HepG2 (cell line): Measurements from ENCODE around the gene ALOXE3. TPM values are rescaled to one million over a fixed set of nuclear protein-coding genes. Genes with fewer than 3 reads are reported as not detected.

Experiments
- ESRRA ChIP-seq: sonication (generic); formaldehyde crosslinking; IDR thresholded peaks from 2 replicates; pipeline ENCODE4 v1.5.1; 2020; ENCODE audit warnings: mild to moderate bottlenecking, low read depth, missing genetic modification reagents
- HNF1A ChIP-seq, 2 experiments: sonication (generic) in 1 of 2; formaldehyde crosslinking in 1 of 2; IDR thresholded peaks; 2 replicates each; pipeline versions ENCODE4 v1.4.0 to v1.6.1; 2016 to 2020; ENCODE audit warnings: borderline replicate concordance in 1 of 2, low read depth in 1 of 2, mild to moderate bottlenecking in 1 of 2, missing genetic modification reagents in 1 of 2
- SNAI1 ChIP-seq: sonication (generic); formaldehyde crosslinking; IDR thresholded peaks from 2 replicates; pipeline ENCODE4 v1.5.0; 2020; ENCODE audit warnings: mild to moderate bottlenecking, missing genetic modification reagents, borderline replicate concordance
- ZNF333 ChIP-seq: sonication (generic); formaldehyde crosslinking; IDR thresholded peaks from 2 replicates; pipeline ENCODE4 v1.4.0; 2020; ENCODE audit warnings: mild to moderate bottlenecking, missing genetic modification reagents, borderline replicate concordance
- ZNF33B ChIP-seq: sonication (generic); formaldehyde crosslinking; IDR thresholded peaks from 2 replicates; pipeline ENCODE4 v1.5.1; 2020; ENCODE audit warnings: mild to moderate bottlenecking, missing genetic modification reagents
- ZNF687 ChIP-seq: sonication (generic); formaldehyde crosslinking; IDR thresholded peaks from 2 replicates; pipeline ENCODE4 v1.5.1; 2020; ENCODE audit warnings: mild to moderate bottlenecking, missing genetic modification reagents, moderate library complexity
- ZNF782 ChIP-seq: sonication (generic); formaldehyde crosslinking; IDR thresholded peaks from 2 replicates; pipeline ENCODE4 v1.4.0; 2020; ENCODE audit warnings: missing genetic modification reagents, mild to moderate bottlenecking, borderline replicate concordance
- polyA plus RNA-seq, 8 experiments: library from polyadenylated mRNA; depleted of rRNA in 3 of 8; stranded (reverse) in 7 of 8; unstranded in 1 of 8; fragments of >200 nt; fragmentation: Illumina TruSeq in 4 of 8; extraction: Trizol in 4 of 8; gene quantifications; 2 replicates each; pipeline versions ENCODE4 v1.2.1 to v1.2.3, GENCODE V29; 2011 to 2016; ENCODE audit warnings: low read depth in 4 of 8, missing spikeins in 1 of 8, mixed read lengths in 1 of 8; ENCODE audit not compliant: insufficient read depth in 1 of 8
- total RNA-seq, 5 experiments: library from RNA; depleted of rRNA; stranded (reverse); fragments of >200 nt; fragmentation: Illumina TruSeq; extraction: Trizol; gene quantifications; 2 replicates each; pipeline ENCODE4 v1.2.3, GENCODE V29; 2016; ENCODE audit warnings: low read depth in 1 of 5

Gene ALOXE3
- total and polyA plus RNA-seq, 2 of the 13 experiments (the other 11 are each of a cell fraction or from before 2014, with no cell fraction given) = 0.07 TPM; not detected in 1

- TF ChIP-seq ZNF687 (peak; percentile 38; the same call in 1 of the 2 replicates), SNAI1 (CRISPR knock-in tag) (no peak), ZNF333 (no peak), ESRRA (CRISPR knock-in tag) (peak; percentile 36; the same call in 1 of the 2 replicates), ZNF33B (no peak), ZNF782 (CRISPR knock-in tag) (no peak), HNF1A (IDR thresholded peaks at IDR 0.05; ENCODE audit: low read depth) (no peak), HNF1A (CRISPR knock-in tag; IDR thresholded peaks at IDR 0.05; ENCODE audit: borderline replicate concordance) (no peak)
These were observed 53.7 kb downstream of the ALOXE3 start (continued) for GRCh38 chr17:8064561-8065019.
